HG02973 (cell line): ENCODE measurements around the gene CCDC191.

Experiments
- ATAC-seq: cut with Tn5 transposase; IDR thresholded peaks from one replicate; pipeline ENCODE4 v1.9.1; 2021; ENCODE audit warnings: moderate library complexity; ENCODE audit not compliant: unreplicated experiment

CCDC191 gene

GRCh38 chr3:114058646-114059045, 2.3 kb upstream of the CCDC191 start:
- ATAC-seq: no peak

DNA sequence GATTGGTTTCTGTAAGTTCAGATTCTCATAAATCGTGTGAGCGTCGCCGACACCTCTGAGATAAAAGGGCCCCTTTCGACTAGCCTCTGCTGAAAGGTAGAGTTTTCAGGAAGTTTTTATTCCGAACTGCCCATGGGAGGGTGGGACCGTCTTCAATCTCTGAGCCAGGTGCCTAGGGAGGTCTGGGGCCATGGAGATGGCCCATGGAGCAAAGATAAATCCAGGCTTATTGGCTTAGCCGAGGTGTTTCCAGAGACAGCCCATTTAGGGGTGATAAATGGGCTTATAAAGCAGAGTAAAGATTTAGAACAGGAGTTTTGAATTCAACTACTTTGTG, 653 bp upstream of the CCDC191 start:
- ATAC-seq: peak; percentile 4

DNA sequence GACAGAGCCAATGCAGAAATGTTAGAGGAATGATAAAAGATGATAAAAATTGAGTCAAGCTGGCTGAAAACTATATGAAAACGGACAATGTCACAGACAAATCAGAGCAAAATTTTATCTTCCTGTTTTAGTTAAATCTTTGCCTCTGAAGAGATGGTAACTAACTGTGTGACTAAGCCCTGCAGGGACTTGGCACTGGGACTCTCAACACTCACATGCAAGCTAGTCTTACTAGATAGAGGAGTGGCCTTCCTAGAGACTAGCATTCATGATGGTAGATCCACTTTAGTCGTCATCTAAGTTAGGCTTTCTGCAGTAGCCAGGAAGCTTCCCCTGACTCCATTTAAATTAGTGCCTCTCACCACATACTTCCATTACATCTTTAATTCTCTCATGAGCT, 4.1 kb downstream of the CCDC191 start:
- ATAC-seq: no peak

DNA sequence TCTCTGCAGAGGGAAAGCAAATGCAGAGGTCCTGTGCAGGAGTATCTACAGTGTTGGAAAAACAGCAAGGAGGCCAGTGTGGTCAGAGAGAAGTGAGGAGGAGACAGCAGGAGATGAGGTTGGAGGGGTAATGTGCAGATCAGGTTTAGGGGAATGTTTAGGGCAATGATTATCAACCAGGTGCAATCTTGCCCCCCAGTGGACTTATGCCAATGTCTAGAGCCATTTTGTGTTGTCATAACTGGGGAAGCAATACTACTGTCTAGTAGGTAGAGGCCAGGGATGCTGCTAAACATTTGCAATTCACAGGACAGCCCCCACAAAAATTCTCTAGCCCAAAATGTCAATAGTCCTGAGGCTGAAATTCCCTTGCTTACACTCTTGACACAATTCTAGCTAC, 13.1 kb downstream of the CCDC191 start:
- no peak for ATAC-seq

GRCh38 chr3:114035896-114036295, 20.4 kb downstream of the CCDC191 start:
- no peak for ATAC-seq

DNA sequence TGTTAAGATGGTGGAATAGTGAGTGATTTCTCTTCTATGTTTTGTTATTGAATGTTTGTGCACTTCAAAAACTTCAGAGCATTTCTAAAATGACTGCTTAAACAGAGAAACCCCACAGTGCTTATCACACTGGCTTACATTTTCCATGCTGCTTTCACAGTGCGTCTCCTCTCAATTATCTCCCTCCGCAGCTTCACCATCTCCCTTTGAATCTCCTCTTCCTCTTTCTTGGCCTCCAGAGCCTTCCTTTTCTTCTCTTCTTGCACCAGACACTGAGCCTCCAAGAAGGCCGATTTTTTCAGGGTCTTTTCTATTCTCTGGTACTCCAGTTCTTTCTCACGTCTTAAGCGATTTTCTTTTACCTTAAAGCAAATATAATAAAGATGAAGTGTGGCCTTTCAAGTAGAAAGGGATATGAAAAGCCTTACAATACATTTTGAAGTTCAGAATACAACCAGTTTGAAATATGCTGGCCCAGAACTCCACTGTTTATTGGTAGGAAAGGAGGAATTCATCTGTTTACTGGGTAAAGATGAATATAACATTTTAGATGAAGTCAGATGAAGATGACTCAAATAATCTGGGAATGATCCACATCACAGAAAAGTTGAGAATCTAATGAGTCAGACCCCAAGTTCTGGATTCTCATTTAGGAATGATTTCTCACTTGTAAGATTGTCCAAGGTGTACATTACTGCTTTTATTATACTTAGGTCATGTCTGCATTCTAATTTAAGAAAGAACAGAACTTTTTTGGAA, 21.4 kb downstream of the CCDC191 start:
- no peak for ATAC-seq

DNA sequence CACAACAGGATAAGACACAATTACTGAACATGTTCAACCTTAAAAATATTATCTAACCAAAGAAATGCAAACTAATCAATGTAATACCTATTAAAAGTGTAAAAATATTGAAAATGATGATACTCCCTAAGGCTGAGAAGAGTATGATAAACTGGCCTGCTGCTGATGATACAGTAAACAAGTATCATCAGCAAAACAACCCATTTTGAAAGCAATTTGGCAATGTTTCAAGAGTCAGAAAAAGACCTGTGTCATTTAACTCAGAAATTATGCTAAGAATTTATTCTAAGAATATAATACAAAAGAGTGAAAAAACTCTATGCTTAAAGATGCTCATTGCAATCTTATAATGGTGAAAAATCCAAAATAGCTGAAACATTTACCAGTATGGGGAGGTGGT, 22.1 kb downstream of the CCDC191 start:
- ATAC-seq: no peak

DNA sequence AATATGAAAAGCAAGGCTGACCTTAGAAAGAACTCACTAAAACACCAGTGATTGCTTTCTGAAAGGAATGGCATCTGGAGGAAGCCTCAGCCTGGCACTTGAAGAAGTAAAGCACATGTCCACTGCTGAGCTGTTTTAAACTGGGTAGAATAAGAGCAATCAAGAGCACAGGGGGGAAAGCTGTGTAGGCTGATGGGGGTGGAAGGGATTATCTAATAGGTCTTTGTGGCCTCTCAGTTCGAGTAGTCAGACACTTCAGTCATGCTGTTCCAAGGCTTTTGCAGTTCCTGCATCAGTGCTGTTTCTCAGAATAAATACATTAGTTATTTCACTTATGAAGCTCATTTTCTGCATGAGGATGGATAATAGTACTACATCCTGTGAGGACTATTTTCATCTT, 22.6 kb downstream of the CCDC191 start:
- no peak for ATAC-seq

- no peak for ATAC-seq
Measured at GRCh38 chr3:114026331-114026730, 30.0 kb downstream of the CCDC191 start.

- no peak for ATAC-seq
Measured at GRCh38 chr3:114025451-114025850, 30.9 kb downstream of the CCDC191 start.

- ATAC-seq: no peak
Measured at GRCh38 chr3:114022145-114022802, 34.1 kb downstream of the CCDC191 start.

- ATAC-seq: no peak
Measured at GRCh38 chr3:114020907-114021306, 35.4 kb downstream of the CCDC191 start.

GRCh38 chr3:114019486-114019885, 36.8 kb downstream of the CCDC191 start:
- ATAC-seq: no peak

DNA sequence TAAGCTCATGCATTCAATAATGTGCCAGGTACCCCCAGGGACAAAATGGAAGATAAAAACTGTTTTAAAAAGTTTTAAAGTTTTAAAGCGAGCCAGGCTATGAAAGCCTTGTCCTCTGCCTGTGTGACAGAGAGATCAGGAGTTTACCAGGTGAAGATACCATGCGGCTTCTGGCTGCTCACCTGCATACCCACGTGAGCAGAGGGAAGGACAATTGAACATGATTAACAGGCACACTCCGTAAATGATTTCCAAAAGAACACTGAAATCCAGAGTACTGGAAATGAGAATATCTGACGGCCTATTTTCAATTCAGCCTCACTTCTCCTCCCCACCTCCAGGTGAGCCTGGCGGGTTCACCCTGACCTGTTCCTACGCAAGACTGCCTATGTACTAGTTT, 42.1 kb downstream of the CCDC191 start:
- ATAC-seq: no peak

- peak; percentile 69 for ATAC-seq
Measured at GRCh38 chr3:114011059-114011797, 45.1 kb downstream of the CCDC191 start.

DNA sequence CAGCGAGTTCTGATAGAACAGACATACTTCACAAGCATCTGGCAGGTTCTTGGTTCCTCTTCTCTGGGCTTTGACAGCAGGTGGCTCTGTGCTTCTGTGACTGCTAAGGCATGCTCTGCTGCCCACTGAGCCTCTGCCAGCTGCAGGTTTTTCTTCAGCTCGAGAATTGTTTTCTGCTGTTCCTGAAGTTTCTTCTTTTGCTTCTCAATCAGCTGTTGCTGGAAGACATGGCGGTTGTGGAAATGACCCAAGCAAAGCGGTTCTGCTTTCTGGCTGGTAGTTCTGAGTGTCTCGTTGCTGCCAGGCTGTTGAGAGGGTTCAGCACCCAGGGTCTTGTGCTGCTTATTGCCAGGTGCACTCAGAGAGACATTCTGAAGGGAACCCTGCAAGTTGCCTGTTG, 50.8 kb downstream of the CCDC191 start:
- ATAC-seq: peak; percentile 86

GRCh38 chr3:113985541-113985940, 70.8 kb downstream of the CCDC191 start:
- peak; percentile 84 for ATAC-seq

DNA sequence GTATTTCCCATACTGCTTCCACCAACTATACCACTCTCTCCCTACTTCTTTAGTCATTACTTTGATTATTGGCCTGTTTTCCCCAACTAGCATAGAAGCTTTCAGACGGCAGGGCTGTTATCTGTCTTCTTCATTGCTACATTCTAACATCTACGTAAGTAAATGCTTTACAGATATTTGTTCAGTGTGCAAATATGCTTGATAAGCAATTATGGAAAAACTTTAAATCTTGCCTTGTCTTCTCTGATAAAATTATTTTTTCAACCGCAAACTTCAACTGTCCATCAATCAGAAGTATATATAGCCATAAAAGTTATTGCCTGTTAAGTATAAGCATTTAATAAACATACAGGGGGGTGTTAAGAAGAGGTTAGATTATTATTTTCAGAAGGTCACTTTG, 72.8 kb downstream of the CCDC191 start:
- no peak for ATAC-seq

- ATAC-seq: no peak
Measured at GRCh38 chr3:113981803-113982202, 74.5 kb downstream of the CCDC191 start.

- ATAC-seq: no peak
Measured at GRCh38 chr3:113979916-113980315, 76.4 kb downstream of the CCDC191 start.

DNA sequence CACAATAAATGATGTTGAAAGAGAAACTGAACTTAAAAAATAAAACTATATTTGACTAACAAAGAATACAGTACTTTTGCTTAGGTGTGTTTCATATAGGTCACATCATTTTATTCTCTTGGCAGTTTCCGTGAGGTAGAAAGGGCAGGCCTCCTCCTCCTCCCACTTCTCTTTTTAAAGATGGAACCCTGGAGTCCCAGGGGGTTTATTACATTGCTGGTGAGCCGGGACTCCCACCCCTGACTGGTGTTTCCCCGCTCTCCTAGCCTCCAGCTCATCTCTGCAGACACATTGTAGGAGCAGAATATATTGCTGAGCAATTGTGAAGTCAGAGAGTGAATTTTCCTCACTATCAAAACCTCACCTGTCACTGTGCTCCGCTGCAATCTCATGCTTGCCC, 78.5 kb downstream of the CCDC191 start:
- ATAC-seq: no peak

DNA sequence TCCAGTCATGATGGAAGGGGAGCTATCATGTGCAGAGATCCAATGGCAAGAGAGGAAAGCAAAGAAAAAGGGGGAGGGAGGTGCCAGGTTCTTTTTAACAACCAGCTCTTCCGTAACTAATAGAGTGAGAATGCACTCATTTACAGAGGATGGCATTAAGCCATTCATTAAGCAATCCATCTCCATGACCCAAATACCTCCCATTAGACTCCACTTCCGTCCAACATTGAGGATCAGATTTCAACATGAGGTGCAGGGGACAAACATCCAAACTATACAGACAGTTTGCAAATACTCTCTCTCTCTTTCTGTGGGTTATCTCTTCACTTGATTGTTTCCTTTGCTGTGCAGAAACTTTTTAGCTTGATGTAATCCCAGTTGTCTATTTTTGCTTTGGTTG, 87.3 kb downstream of the CCDC191 start:
- ATAC-seq: no peak
